GM12801 (cell line): Measurements from ENCODE around the gene GRIK2.

Source experiments
- TF ChIP-seq, protein P1 (sequence below): IDR thresholded peaks from one replicate; pipeline ENCODE4 v1.5.1; 2011; ENCODE audit warnings: control low read depth; ENCODE audit not compliant: insufficient read length; ENCODE audit errors: extremely low read depth

GRIK2 gene

GRCh38 chr6:101758368-101758767 lies 364.9 kb downstream of the GRIK2 start:
- TF ChIP-seq, protein P1, sequence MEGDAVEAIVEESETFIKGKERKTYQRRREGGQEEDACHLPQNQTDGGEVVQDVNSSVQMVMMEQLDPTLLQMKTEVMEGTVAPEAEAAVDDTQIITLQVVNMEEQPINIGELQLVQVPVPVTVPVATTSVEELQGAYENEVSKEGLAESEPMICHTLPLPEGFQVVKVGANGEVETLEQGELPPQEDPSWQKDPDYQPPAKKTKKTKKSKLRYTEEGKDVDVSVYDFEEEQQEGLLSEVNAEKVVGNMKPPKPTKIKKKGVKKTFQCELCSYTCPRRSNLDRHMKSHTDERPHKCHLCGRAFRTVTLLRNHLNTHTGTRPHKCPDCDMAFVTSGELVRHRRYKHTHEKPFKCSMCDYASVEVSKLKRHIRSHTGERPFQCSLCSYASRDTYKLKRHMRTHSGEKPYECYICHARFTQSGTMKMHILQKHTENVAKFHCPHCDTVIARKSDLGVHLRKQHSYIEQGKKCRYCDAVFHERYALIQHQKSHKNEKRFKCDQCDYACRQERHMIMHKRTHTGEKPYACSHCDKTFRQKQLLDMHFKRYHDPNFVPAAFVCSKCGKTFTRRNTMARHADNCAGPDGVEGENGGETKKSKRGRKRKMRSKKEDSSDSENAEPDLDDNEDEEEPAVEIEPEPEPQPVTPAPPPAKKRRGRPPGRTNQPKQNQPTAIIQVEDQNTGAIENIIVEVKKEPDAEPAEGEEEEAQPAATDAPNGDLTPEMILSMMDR = no peak

DNA sequence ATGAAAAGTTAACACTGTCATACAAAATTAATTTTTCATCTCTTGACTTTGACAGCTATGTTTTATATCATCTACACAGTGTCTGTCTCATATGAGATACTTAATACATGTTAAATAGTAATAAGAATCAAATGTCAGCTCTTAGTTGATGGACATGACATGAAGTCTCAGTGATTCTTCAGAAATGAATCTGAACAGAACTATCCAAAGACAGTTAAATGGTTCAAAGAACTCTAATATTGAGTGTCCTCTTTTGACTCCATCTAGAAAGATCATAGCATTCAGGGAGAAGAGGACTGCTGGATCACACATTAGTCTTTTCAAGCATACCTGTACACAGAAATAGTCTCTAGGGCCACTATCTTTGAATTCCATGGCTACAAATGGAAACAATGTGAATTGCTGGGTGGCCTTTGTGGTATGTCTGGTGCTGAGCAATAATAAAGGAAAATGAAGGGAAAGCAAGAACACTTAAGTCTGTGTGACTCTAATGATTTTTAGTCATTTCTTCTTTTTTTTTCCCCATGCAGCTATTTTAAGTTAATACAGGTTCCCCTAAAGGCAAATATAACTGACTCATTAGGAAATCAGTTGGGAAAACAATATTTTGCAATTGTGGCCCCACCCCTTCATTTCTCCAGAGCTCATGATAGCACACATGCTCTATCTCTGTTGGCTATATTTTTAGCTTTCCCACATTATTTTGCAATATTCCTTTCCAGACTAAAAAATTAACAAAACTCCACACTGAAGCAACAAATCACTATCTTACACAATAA lies 367.5 kb downstream of the GRIK2 start:
- TF ChIP-seq, protein P1 = no peak

GRCh38 chr6:101762851-101763250 lies 369.3 kb downstream of the GRIK2 start:
- TF ChIP-seq, protein P1 = no peak

GRCh38 chr6:101765281-101765680 lies 371.8 kb downstream of the GRIK2 start:
- TF ChIP-seq, protein P1 = no peak

DNA sequence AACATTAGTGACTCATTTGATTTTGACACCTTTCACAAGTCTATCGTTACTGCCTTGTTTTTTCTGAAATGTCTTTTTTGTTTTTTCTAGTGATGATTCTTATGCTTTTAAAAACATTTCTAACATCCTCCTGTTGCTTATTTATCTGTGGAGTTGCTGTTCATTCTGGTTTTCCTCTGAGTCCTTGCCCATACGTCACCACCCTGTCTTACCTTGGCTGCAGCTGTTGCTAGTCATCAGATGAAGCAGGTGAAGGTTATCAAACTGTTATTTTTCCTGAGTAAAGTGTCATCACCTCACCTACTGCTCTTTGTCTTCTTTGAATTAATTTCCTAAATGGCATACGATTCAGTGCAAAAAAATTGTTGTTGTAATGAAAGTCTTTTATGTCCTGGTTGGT lies 376.6 kb downstream of the GRIK2 start:
- TF ChIP-seq, protein P1 = no peak

DNA sequence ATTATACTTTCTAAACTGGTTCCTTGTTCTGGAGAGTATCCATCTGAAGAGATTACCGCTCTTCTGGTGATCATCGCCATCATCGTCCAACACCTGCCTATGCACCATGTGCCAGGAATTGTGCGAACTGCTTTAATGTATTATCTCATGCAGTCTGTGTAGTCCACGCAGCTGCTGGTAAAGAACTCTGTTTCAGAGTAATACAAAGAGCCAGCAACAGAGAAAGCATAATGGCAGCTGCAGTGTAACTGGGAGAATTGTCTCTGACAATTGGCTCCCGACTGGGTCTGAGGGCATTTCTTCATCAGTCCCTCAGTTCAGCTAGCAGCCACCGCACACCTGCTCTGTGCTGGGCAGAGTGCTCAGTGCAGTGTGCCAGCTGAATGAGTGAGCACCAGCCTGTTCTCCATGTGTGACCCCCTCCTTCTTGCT lies 383.4 kb downstream of the GRIK2 start:
- TF ChIP-seq, protein P1 = no peak

DNA sequence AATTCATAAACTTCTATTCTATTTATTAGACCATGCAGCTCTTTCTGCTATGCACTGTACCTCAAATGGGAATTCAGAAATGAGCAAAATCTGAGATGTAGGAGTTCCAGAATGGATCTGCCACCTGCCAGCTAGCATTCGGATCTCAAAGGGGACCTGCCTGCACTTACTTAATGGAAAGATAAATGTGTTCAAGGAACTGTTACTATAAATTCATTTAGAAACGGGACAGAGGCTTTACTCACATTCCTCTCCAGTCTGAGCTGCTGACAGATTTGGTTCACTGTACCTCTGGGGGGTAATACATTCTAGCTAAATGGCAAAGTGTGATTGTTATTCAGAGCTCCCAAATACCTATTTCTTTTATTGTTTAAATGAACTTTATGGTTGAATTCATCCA lies 384.1 kb downstream of the GRIK2 start:
- TF ChIP-seq, protein P1 = no peak
